HCT116 (cell line): ENCODE measurements around the gene SRCIN1. TPM values are rescaled to one million over a fixed set of nuclear protein-coding genes. Genes with fewer than 3 reads are reported as not detected.

Experiments
- ATAC-seq: fragments of 200-7000 bp; cut with Tn5 transposase; 2 replicates; pipeline ENCODE4 v1.9.1; 2020; ENCODE audit warnings: mild to moderate bottlenecking, moderate library complexity
- BruUV-seq: library from RNA; stranded (reverse); fragments of 400-500 nt; replicated peaks from 2 replicates; lab custom pipeline; 2021; lab: Mats Ljungman, UMichigan
- CTCF ChIA-PET: fragments of 300-600 bp; sonication (Branson Sonifier 250); formaldehyde crosslinking; loops from one replicate; lab custom pipeline; 2021; ENCODE audit warnings: antibody characterized with exemption; lab: Charles Lee
- POLR2A ChIA-PET: fragments of 300-600, 350-600 bp; sonication (Branson Sonifier 250); formaldehyde crosslinking; loops from one replicate; lab custom pipeline; 2021; ENCODE audit warnings: antibody characterized with exemption; lab: Charles Lee
- RAD21 ChIA-PET, 2 experiments: fragments of 300-600 bp; sonication (Branson Sonifier 250); formaldehyde crosslinking; loops; one replicate each; lab custom pipeline; 2023; ENCODE audit warnings: low total read pairs in 2 of 2; ENCODE audit not compliant: uncharacterized antibody in 2 of 2, unreplicated experiment in 2 of 2, low non-redundant PET in 1 of 2; lab: Charles Lee
- DNase-seq: peaks from one replicate; pipeline ENCODE4 v3.0.0-alpha.2; 2010; ENCODE audit warnings: low read depth, low spot score
- H2AFZ ChIP-seq: fragments of 200-600 bp; shearing (Covaris generic), sonication (generic); 2 replicates; pipeline ENCODE4 v1.6.1; 2017; ENCODE audit warnings: low read depth, mixed run types, mixed read lengths, antibody characterized with exemption, low read length; ENCODE audit not compliant: poor library complexity, severe bottlenecking
- H3K27ac ChIP-seq: 2 replicates; pipeline ENCODE4 v1.5.1; 2012; ENCODE audit warnings: low read depth, low read length
- H3K27me3 ChIP-seq: fragments of 200-600 bp; sonication (generic); 2 replicates; pipeline ENCODE4 v1.6.1; 2016; ENCODE audit warnings: mixed run types, low read length, mixed read lengths; ENCODE audit not compliant: insufficient read depth
- H3K36me3 ChIP-seq, 2 experiments: fragments of 200-500 bp in 1 of 2; fragments of 200-600 bp in 1 of 2; sonication (Bioruptor generic) in 1 of 2; sonication (generic) in 1 of 2; 2 replicates each; pipeline versions ENCODE4 v1.5.1 to v1.6.1; 2014 to 2016; ENCODE audit warnings: low read length in 2 of 2, inconsistent platforms in 1 of 2, mixed read lengths in 1 of 2, mixed run types in 1 of 2; ENCODE audit not compliant: insufficient read depth in 2 of 2, control insufficient read depth in 1 of 2
- H3K4me1 ChIP-seq, 2 experiments: fragments of 200-600 bp in 1 of 2; sonication (generic) in 1 of 2; 2 replicates each; pipeline versions ENCODE4 v1.5.1 to v1.6.1; 2012 to 2017; ENCODE audit warnings: low read length in 2 of 2, inconsistent platforms in 1 of 2, mild to moderate bottlenecking in 1 of 2, mixed read lengths in 1 of 2, mixed run types in 1 of 2, moderate library complexity in 1 of 2; ENCODE audit not compliant: insufficient read depth in 2 of 2, control insufficient read depth in 1 of 2
- H3K4me2 ChIP-seq: fragments of 200-600 bp; sonication (generic); 2 replicates; pipeline ENCODE4 v1.6.1; 2017; ENCODE audit warnings: mixed run types, low read length, mixed read lengths
- H3K4me3 ChIP-seq, 2 experiments: fragments of 200-600 bp in 1 of 2; sonication (generic) in 1 of 2; replicated peaks in 1 of 2; 2 replicates each; pipeline ENCODE4 v1.5.1; 2011 to 2016; ENCODE audit warnings: low read length in 2 of 2, control low read depth in 1 of 2, low read depth in 1 of 2, mild to moderate bottlenecking in 1 of 2, mixed read lengths in 1 of 2, mixed run types in 1 of 2
- H3K79me2 ChIP-seq: fragments of 200-600 bp; sonication (generic); 2 replicates; pipeline ENCODE4 v1.6.1; 2017; ENCODE audit warnings: mild to moderate bottlenecking, mixed run types, low read length, moderate library complexity, mixed read lengths; ENCODE audit not compliant: insufficient read depth
- H3K9ac ChIP-seq: fragments of 200-600 bp; sonication (generic); 2 replicates; pipeline ENCODE4 v1.6.1; 2016; ENCODE audit warnings: low read length, mixed read lengths
- H3K9me2 ChIP-seq: fragments of 200-600 bp; sonication (generic), shearing (Covaris generic); 2 replicates; pipeline ENCODE4 v1.6.1; 2017; ENCODE audit warnings: mixed run types, mild to moderate bottlenecking, moderate library complexity; ENCODE audit not compliant: insufficient read depth
- H3K9me3 ChIP-seq, 2 experiments: fragments of 200-500 bp in 1 of 2; fragments of 200-600 bp in 1 of 2; sonication (Bioruptor generic) in 1 of 2; sonication (generic) in 1 of 2; 2 replicates each; pipeline ENCODE4 v1.6.1; 2014 to 2017; ENCODE audit warnings: low read length in 2 of 2, mixed read lengths in 2 of 2, inconsistent platforms in 1 of 2, low read depth in 1 of 2, mild to moderate bottlenecking in 1 of 2, mixed run types in 1 of 2, moderate library complexity in 1 of 2; ENCODE audit not compliant: control insufficient read depth in 1 of 2, insufficient read depth in 1 of 2
- H4K20me1 ChIP-seq: fragments of 200-600 bp; sonication (generic), shearing (Covaris generic); 2 replicates; pipeline ENCODE4 v1.6.1; 2017; ENCODE audit warnings: mixed run types, mild to moderate bottlenecking, moderate library complexity; ENCODE audit not compliant: insufficient read depth
- CEBPB ChIP-seq: IDR thresholded peaks from 2 replicates; pipeline ENCODE4 v1.6.1; 2012; ENCODE audit warnings: low read depth
- FOSL1 ChIP-seq: IDR thresholded peaks from 2 replicates; pipeline ENCODE4 v1.6.1; 2012; ENCODE audit warnings: low read depth
- JUND ChIP-seq: IDR thresholded peaks from 2 replicates; pipeline ENCODE4 v1.6.1; 2012
- RAD21 ChIP-seq: IDR thresholded peaks from 2 replicates; pipeline ENCODE4 v1.6.1; 2012; ENCODE audit warnings: low read depth, mild to moderate bottlenecking
- ZFX ChIP-seq: fragments of 450-650 bp; IDR thresholded peaks from 2 replicates; pipeline ENCODE4 v1.6.1; 2017
- ZNF274 ChIP-seq: fragments of 200-500 bp; sonication (Bioruptor generic); IDR thresholded peaks from 2 replicates; pipeline ENCODE4 v1.6.1; 2014; ENCODE audit warnings: mild to moderate bottlenecking, low read depth, low read length, inconsistent platforms
- intact Hi-C: fragments of 100-400 bp; cut with micrococcal nuclease; formaldehyde crosslinking; loops from 2 replicates; pipeline ENCODE4 v1.10.0; 2022
- total RNA-seq: library from RNA; stranded (reverse); gene quantifications from one replicate; pipeline ENCODE4 v1.2.1, GENCODE V29; 2021; ENCODE audit not compliant: unreplicated experiment
- TF ChIP-seq, protein P1 (sequence below): IDR thresholded peaks from 2 replicates; pipeline ENCODE4 v1.6.1; 2012; ENCODE audit warnings: low read depth
- TF ChIP-seq, protein P2 (sequence below), 3 experiments: fragments of 200-600 bp in 1 of 3; sonication (generic) in 1 of 3; IDR thresholded peaks in 2 of 3; conservative IDR thresholded peaks in 1 of 3; 2 replicates each; pipeline ENCODE4 v1.5.1; 2012 to 2017; ENCODE audit warnings: low read depth in 2 of 3, low read length in 2 of 3, antibody characterized with exemption in 1 of 3, borderline replicate concordance in 1 of 3, control low read depth in 1 of 3, mild to moderate bottlenecking in 1 of 3, mixed read lengths in 1 of 3, mixed run types in 1 of 3, moderate library complexity in 1 of 3; ENCODE audit not compliant: insufficient read depth in 1 of 3
- TF ChIP-seq, protein P3 (sequence below): IDR thresholded peaks from 2 replicates; pipeline ENCODE4 v1.6.1; 2011; ENCODE audit warnings: mild to moderate bottlenecking, low read length, moderate library complexity; ENCODE audit not compliant: insufficient replicate concordance; ENCODE audit errors: extremely low read depth

The SRCIN1 gene
- total RNA-seq, 1 experiment from 2014 or later: 10.5 TPM

DNA sequence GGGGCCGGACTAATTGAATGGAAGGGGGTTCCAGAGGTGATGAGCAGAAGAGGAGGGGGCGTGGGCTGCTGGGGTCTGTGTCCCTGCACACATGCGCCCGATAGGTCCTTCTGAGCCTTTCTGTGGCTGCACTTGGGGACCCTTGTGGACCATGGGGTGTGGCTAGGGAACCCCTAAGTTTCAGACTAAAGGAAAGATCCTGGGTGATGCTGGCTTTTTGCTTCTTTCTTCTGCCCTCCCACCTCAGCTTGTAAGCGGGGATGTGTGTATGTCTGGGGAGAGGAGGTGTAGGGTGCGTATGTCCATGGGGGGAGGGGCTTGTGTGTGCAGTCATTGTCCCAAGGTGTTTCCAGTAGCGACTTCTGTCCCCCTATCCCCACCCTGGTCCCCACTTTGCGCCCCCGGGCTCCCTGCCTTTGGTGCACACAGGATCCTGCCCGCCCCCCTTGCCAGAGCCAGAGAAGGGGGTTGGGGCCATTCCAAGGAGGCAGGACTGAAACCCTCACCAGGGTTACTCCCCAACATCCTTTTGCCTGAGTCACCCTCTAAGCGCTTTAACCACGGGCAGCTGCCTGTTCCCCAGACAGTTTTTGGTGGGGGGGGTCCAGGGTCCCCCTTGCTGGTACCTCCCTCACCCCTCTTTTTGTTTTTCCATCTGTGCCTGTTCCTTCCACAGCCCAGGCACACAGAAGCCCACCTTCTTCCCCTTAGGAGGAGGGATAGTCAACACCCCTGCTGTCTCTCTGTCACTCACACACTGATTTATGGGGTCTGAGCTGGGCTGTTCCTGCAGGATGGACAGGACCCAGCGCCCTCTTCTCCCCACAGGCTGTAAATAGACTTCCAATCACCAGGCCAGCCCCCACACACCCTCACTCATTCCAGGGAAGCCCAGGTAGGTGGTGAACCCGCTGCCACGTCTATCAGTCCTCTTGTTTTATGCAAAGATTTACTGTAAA, 94.3 kb downstream of the SRCIN1 start:
- H3K27ac ChIP-seq: no peak overlapping the region
- ATAC-seq (no peak), DNase-seq (no peak)
- H3K36me3 ChIP-seq: no peaks in the 10 kb centered on the region
- H3K4me2 ChIP-seq: peak overlapping the region; percentile 25; the same call in 1 of the 2 replicates
- no peaks in the 10 kb centered on the region for H3K27me3 ChIP-seq
- POLR2A ChIA-PET: no interaction called here
- H3K4me1 ChIP-seq: peaks cover 0 to 22% of the 10 kb centered on the region in 2 experiments; a peak in 2 of 4 replicates
- RAD21 ChIA-PET: no interaction called here
- H3K9me3 ChIP-seq: no peaks in the 10 kb centered on the region
- BruUV-seq: TSS peak; percentile 56
- H4K20me1 ChIP-seq: no peaks in the 10 kb centered on the region
- CTCF ChIA-PET: interaction anchor here (1.6 to 3.5 kb wide), 2 partner anchors 47 to 73 kb away, joined by 4 to 14 read pairs; no protein-coding TSS in a partner anchor
- TF ChIP-seq JUND (no peak), ZFX (no peak), CEBPB (no peak), RAD21 (no peak), FOSL1 (no peak), ZNF274 (no peak)
- TF ChIP-seq, protein P1, sequence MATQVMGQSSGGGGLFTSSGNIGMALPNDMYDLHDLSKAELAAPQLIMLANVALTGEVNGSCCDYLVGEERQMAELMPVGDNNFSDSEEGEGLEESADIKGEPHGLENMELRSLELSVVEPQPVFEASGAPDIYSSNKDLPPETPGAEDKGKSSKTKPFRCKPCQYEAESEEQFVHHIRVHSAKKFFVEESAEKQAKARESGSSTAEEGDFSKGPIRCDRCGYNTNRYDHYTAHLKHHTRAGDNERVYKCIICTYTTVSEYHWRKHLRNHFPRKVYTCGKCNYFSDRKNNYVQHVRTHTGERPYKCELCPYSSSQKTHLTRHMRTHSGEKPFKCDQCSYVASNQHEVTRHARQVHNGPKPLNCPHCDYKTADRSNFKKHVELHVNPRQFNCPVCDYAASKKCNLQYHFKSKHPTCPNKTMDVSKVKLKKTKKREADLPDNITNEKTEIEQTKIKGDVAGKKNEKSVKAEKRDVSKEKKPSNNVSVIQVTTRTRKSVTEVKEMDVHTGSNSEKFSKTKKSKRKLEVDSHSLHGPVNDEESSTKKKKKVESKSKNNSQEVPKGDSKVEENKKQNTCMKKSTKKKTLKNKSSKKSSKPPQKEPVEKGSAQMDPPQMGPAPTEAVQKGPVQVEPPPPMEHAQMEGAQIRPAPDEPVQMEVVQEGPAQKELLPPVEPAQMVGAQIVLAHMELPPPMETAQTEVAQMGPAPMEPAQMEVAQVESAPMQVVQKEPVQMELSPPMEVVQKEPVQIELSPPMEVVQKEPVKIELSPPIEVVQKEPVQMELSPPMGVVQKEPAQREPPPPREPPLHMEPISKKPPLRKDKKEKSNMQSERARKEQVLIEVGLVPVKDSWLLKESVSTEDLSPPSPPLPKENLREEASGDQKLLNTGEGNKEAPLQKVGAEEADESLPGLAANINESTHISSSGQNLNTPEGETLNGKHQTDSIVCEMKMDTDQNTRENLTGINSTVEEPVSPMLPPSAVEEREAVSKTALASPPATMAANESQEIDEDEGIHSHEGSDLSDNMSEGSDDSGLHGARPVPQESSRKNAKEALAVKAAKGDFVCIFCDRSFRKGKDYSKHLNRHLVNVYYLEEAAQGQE: no peak
- TF ChIP-seq, protein P2, sequence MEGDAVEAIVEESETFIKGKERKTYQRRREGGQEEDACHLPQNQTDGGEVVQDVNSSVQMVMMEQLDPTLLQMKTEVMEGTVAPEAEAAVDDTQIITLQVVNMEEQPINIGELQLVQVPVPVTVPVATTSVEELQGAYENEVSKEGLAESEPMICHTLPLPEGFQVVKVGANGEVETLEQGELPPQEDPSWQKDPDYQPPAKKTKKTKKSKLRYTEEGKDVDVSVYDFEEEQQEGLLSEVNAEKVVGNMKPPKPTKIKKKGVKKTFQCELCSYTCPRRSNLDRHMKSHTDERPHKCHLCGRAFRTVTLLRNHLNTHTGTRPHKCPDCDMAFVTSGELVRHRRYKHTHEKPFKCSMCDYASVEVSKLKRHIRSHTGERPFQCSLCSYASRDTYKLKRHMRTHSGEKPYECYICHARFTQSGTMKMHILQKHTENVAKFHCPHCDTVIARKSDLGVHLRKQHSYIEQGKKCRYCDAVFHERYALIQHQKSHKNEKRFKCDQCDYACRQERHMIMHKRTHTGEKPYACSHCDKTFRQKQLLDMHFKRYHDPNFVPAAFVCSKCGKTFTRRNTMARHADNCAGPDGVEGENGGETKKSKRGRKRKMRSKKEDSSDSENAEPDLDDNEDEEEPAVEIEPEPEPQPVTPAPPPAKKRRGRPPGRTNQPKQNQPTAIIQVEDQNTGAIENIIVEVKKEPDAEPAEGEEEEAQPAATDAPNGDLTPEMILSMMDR (IDR thresholded peaks at IDR 0.05 in 2 of 3, conservative IDR thresholded peaks at IDR 0.05 in 1 of 3; ENCODE audit: borderline replicate concordance in 1 of 3, insufficient read depth in 1 of 3, low read depth in 2 of 3, low read length in 2 of 3): no peak
- TF ChIP-seq, protein P3, sequence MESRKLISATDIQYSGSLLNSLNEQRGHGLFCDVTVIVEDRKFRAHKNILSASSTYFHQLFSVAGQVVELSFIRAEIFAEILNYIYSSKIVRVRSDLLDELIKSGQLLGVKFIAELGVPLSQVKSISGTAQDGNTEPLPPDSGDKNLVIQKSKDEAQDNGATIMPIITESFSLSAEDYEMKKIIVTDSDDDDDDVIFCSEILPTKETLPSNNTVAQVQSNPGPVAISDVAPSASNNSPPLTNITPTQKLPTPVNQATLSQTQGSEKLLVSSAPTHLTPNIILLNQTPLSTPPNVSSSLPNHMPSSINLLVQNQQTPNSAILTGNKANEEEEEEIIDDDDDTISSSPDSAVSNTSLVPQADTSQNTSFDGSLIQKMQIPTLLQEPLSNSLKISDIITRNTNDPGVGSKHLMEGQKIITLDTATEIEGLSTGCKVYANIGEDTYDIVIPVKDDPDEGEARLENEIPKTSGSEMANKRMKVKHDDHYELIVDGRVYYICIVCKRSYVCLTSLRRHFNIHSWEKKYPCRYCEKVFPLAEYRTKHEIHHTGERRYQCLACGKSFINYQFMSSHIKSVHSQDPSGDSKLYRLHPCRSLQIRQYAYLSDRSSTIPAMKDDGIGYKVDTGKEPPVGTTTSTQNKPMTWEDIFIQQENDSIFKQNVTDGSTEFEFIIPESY: no peak
- TF ChIP-seq, all 23 proteins: peak for 0
- intact Hi-C loops: no loop called here
- Histone ChIP-seq H3K79me2 (no peaks in the 10 kb centered on the region), H2AFZ (no peak overlapping the region), H3K9me2 (no peaks in the 10 kb centered on the region), H3K4me3 (no peak overlapping the region), H3K9ac (no peak overlapping the region)
